Hematopoietic multipotent progenitor cell treated with erythropoietin and hydrocortisone succinate and interleukin-3 and kit ligand, for 6 days (in vitro differentiated cells): ENCODE measurements around the gene ZCCHC9.
A peak's percentile ranks its signal among the peaks of the same experiment; 100 is the strongest.
"Not testable (repeated sequence)": the region's sequence is repeated elsewhere in the genome, so short reads cannot be mapped to it uniquely, and the experiment has no call there.

Experiments
- DNase-seq: peaks from one replicate; pipeline ENCODE4 v3.0.0-alpha.2; 2015

The ZCCHC9 gene

GRCh38 chr5:81308836-81309235 lies 7.4 kb downstream of the ZCCHC9 start:
- no peak for DNase-seq

GRCh38 chr5:81310402-81311063 lies 9.1 kb downstream of the ZCCHC9 start:
- no peak for DNase-seq

GRCh38 chr5:81313278-81313677 lies 11.9 kb downstream of the ZCCHC9 start:
- DNase-seq: no peak

GRCh38 chr5:81313686-81314085 lies 12.3 kb downstream of the ZCCHC9 start:
- DNase-seq: no peak

- DNase-seq: no peak
These were observed 13.2 kb downstream of the ZCCHC9 start for GRCh38 chr5:81314581-81314980.

GRCh38 chr5:81315336-81315735 lies 13.9 kb downstream of the ZCCHC9 start:
- no peak for DNase-seq

- DNase-seq: no peak
These were observed 14.4 kb downstream of the ZCCHC9 start for GRCh38 chr5:81315830-81316229.

GRCh38 chr5:81316571-81316970 lies 15.2 kb downstream of the ZCCHC9 start:
- DNase-seq: no peak

- DNase-seq: no peak
These were observed 16.1 kb downstream of the ZCCHC9 start for GRCh38 chr5:81317536-81317935.

- DNase-seq: no peak
These were observed 25.2 kb downstream of the ZCCHC9 start for GRCh38 chr5:81326554-81326953.

- DNase-seq: peak; percentile 5
These were observed 33.1 kb downstream of the ZCCHC9 start for GRCh38 chr5:81334304-81335061.

- DNase-seq: no peak
These were observed 34.6 kb downstream of the ZCCHC9 start for GRCh38 chr5:81335946-81336345.

- no peak for DNase-seq
These were observed 35.2 kb downstream of the ZCCHC9 start for GRCh38 chr5:81336556-81336955.

- DNase-seq: no peak
These were observed 36.4 kb downstream of the ZCCHC9 start for GRCh38 chr5:81337803-81338202.

GRCh38 chr5:81338213-81338612 lies 36.8 kb downstream of the ZCCHC9 start:
- DNase-seq: not testable (repeated sequence)

- no peak for DNase-seq
These were observed 43.3 kb downstream of the ZCCHC9 start for GRCh38 chr5:81344736-81345135.

GRCh38 chr5:81345411-81346003 lies 44.1 kb downstream of the ZCCHC9 start:
- DNase-seq: no peak

GRCh38 chr5:81349161-81349560 lies 47.8 kb downstream of the ZCCHC9 start:
- DNase-seq: no peak

GRCh38 chr5:81350507-81350906 lies 49.1 kb downstream of the ZCCHC9 start:
- no peak for DNase-seq

GRCh38 chr5:81353189-81353588 lies 51.8 kb downstream of the ZCCHC9 start:
- no peak for DNase-seq

- DNase-seq: no peak
These were observed 52.7 kb downstream of the ZCCHC9 start for GRCh38 chr5:81354093-81354492.

GRCh38 chr5:81355291-81356251 lies 54.2 kb downstream of the ZCCHC9 start:
- DNase-seq: no peak

GRCh38 chr5:81359108-81359507 lies 57.7 kb downstream of the ZCCHC9 start:
- no peak for DNase-seq
